ENCODE results near the gene TNFSF10.
"Not testable (repeated sequence)": the region's sequence is repeated elsewhere in the genome, so short reads cannot be mapped to it uniquely, and the experiment has no call there.

TNFSF10 gene

GRCh38 chr3:172524611-172525010 is 1.4 kb upstream of the TNFSF10 start:
- Histone ChIP-seq H3K36me3 (ENCODE audit: low read length) (no peaks in the 10 kb centered on the region), H3F3A (ENCODE audit: insufficient read depth) (no peaks in the 10 kb centered on the region), H3K27ac (ENCODE audit: low read depth, low read length) (no peak overlapping the region), H3K27me3 (ENCODE audit: low read length) (no peaks in the 10 kb centered on the region), H4K20me1 (ENCODE audit: low read depth, low read length) (no peaks in the 10 kb centered on the region), H3K4me3 (ENCODE audit: insufficient read depth, low read length, poor library complexity, severe bottlenecking) (no peak overlapping the region), H3K79me2 (ENCODE audit: insufficient read depth, low read length) (no peaks in the 10 kb centered on the region), H3K9me2 (replicated peaks; ENCODE audit: insufficient read depth, low read length) (no peaks in the 10 kb centered on the region), H3K9me3 (ENCODE audit: insufficient read depth, low read length) (no peaks in the 10 kb centered on the region), H3K4me2 (ENCODE audit: low read depth, low read length, poor library complexity, severe bottlenecking) (no peak overlapping the region), H3K9ac (ENCODE audit: low read length) (no peak overlapping the region), H2AFZ (ENCODE audit: low read depth, low read length, severe bottlenecking) (no peak overlapping the region)
- TF ChIP-seq, protein P1, sequence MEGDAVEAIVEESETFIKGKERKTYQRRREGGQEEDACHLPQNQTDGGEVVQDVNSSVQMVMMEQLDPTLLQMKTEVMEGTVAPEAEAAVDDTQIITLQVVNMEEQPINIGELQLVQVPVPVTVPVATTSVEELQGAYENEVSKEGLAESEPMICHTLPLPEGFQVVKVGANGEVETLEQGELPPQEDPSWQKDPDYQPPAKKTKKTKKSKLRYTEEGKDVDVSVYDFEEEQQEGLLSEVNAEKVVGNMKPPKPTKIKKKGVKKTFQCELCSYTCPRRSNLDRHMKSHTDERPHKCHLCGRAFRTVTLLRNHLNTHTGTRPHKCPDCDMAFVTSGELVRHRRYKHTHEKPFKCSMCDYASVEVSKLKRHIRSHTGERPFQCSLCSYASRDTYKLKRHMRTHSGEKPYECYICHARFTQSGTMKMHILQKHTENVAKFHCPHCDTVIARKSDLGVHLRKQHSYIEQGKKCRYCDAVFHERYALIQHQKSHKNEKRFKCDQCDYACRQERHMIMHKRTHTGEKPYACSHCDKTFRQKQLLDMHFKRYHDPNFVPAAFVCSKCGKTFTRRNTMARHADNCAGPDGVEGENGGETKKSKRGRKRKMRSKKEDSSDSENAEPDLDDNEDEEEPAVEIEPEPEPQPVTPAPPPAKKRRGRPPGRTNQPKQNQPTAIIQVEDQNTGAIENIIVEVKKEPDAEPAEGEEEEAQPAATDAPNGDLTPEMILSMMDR (IDR thresholded peaks at IDR 0.05; ENCODE audit: insufficient read depth, low read length, poor library complexity, severe bottlenecking): no peak
- TF ChIP-seq EZH2phosphoT487 (conservative IDR thresholded peaks at IDR 0.05; ENCODE audit: low read length): no peak

DNA sequence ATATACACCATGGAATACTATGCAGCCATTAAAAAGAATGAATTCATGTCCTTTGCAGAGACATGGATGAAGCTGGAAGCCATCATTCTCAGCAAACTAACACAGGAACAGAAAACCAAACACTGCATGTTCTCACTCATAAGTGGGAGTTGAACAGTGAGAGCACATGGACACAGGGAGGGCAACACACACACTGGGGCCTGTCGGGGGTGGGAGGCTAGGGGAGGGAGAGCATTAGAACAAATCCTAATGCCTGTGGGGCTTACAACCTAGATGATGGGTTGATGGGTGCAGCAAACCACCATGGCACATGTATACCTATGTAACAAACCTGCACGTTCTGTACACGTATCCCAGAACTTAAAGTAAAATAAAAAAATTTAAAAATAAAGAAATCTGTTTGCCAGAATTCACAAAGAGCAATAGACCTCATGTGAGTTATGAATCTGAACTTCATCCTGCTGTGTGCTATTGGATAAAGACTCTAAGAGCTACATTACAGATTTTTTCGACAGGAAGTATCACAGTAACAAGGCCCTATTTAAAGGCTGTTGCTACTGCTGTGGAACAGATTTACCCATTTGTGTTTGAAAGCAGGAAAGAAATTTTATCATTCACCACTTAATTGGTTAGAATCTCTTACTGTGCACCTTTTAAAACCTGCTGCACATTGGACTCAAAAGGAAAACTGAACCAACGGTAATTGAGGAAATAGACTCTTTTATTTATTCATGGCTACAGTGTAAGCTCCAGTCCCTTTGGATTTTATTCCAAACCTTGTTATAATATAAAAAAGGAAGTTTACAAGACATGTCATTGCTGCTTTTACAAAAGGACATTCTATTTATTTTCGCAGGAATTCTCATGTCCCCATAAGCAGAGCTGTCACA is 1.1 kb downstream of the TNFSF10 start:
- peak overlapping the region; percentile 47 for H3K4me3 ChIP-seq (ENCODE audit: insufficient read depth, low read length, poor library complexity, severe bottlenecking)
- H4K20me1 ChIP-seq (ENCODE audit: low read depth, low read length); H3K9me2 ChIP-seq (replicated peaks; ENCODE audit: insufficient read depth, low read length); H3K79me2 ChIP-seq (ENCODE audit: insufficient read depth, low read length); H3K9me3 ChIP-seq (ENCODE audit: insufficient read depth, low read length); H3F3A ChIP-seq (ENCODE audit: insufficient read depth); H3K36me3 ChIP-seq (ENCODE audit: low read length); H3K27ac ChIP-seq (ENCODE audit: low read depth, low read length); H3K27me3 ChIP-seq (ENCODE audit: low read length): not testable (repeated sequence)
- H3K9ac ChIP-seq (ENCODE audit: low read length): peak overlapping the region; percentile 38; the same call in 1 of the 2 replicates
- H2AFZ ChIP-seq (ENCODE audit: low read depth, low read length, severe bottlenecking): peak overlapping the region; percentile 73
- H3K4me2 ChIP-seq (ENCODE audit: low read depth, low read length, poor library complexity, severe bottlenecking): peak overlapping the region; percentile 56

- no peaks in the 10 kb centered on the region for H3K36me3 ChIP-seq (ENCODE audit: low read length)
- H3K27me3 ChIP-seq (ENCODE audit: low read length): no peaks in the 10 kb centered on the region
- no peak overlapping the region for H2AFZ ChIP-seq (ENCODE audit: low read depth, low read length, severe bottlenecking)
- H3K4me2 ChIP-seq (ENCODE audit: low read depth, low read length, poor library complexity, severe bottlenecking): no peak overlapping the region
- no peak for TF ChIP-seq EZH2phosphoT487 (conservative IDR thresholded peaks at IDR 0.05; ENCODE audit: low read length)
- TF ChIP-seq, protein P1 (IDR thresholded peaks at IDR 0.05; ENCODE audit: insufficient read depth, low read length, poor library complexity, severe bottlenecking): no peak
- no peaks in the 10 kb centered on the region for H4K20me1 ChIP-seq (ENCODE audit: low read depth, low read length)
- no peak overlapping the region for H3K9ac ChIP-seq (ENCODE audit: low read length)
- no peak overlapping the region for H3K27ac ChIP-seq (ENCODE audit: low read depth, low read length)
- H3K4me3 ChIP-seq (ENCODE audit: insufficient read depth, low read length, poor library complexity, severe bottlenecking): no peak overlapping the region
- no peaks in the 10 kb centered on the region for H3K9me2 ChIP-seq (replicated peaks; ENCODE audit: insufficient read depth, low read length)
- H3K9me3 ChIP-seq (ENCODE audit: insufficient read depth, low read length): no peaks in the 10 kb centered on the region
- H3K79me2 ChIP-seq (ENCODE audit: insufficient read depth, low read length): no peaks in the 10 kb centered on the region
- no peaks in the 10 kb centered on the region for H3F3A ChIP-seq (ENCODE audit: insufficient read depth)
These were observed 2.9 kb downstream of the TNFSF10 start for GRCh38 chr3:172520301-172520831.

GRCh38 chr3:172519740-172520139 is 3.5 kb downstream of the TNFSF10 start:
- Histone ChIP-seq H3K9me3 (ENCODE audit: insufficient read depth, low read length) (no peaks in the 10 kb centered on the region), H3K79me2 (ENCODE audit: insufficient read depth, low read length) (no peaks in the 10 kb centered on the region), H3F3A (ENCODE audit: insufficient read depth) (no peaks in the 10 kb centered on the region), H2AFZ (ENCODE audit: low read depth, low read length, severe bottlenecking) (no peak overlapping the region), H3K9ac (ENCODE audit: low read length) (no peak overlapping the region), H3K4me2 (ENCODE audit: low read depth, low read length, poor library complexity, severe bottlenecking) (no peak overlapping the region), H3K4me3 (ENCODE audit: insufficient read depth, low read length, poor library complexity, severe bottlenecking) (no peak overlapping the region), H4K20me1 (ENCODE audit: low read depth, low read length) (no peaks in the 10 kb centered on the region), H3K27me3 (ENCODE audit: low read length) (no peaks in the 10 kb centered on the region), H3K9me2 (replicated peaks; ENCODE audit: insufficient read depth, low read length) (no peaks in the 10 kb centered on the region), H3K27ac (ENCODE audit: low read depth, low read length) (no peak overlapping the region), H3K36me3 (ENCODE audit: low read length) (no peaks in the 10 kb centered on the region)
- TF ChIP-seq EZH2phosphoT487 (conservative IDR thresholded peaks at IDR 0.05; ENCODE audit: low read length): no peak
- TF ChIP-seq, protein P1 (IDR thresholded peaks at IDR 0.05; ENCODE audit: insufficient read depth, low read length, poor library complexity, severe bottlenecking): no peak

Data from SU-DHL-6 (cell line).